GM11168 (cell line): Measurements from ENCODE around the gene ZNF536.

Experiments used
- in situ Hi-C: fragments of 300-500 bp; cut with MboI; formaldehyde crosslinking; loops from one replicate; pipeline ENCODE4 v1.12.0; 2022; ENCODE audit warnings: low sequenced_read_pairs; ENCODE audit not compliant: unreplicated experiment

ZNF536 gene

GRCh38 chr19:30516531-30516930 is 144.3 kb downstream of the ZNF536 start:
- in situ Hi-C loops = no loop called here

- in situ Hi-C loops = no loop called here
These were observed 146.9 kb downstream of the ZNF536 start for GRCh38 chr19:30518965-30519606.

- in situ Hi-C loops = no loop called here
These were observed 147.5 kb downstream of the ZNF536 start for GRCh38 chr19:30519607-30520205.

- in situ Hi-C loops = no loop called here
These were observed 148.7 kb downstream of the ZNF536 start for GRCh38 chr19:30520735-30521479.

GRCh38 chr19:30521937-30522336 is 149.8 kb downstream of the ZNF536 start:
- in situ Hi-C loops = no loop called here

DNA sequence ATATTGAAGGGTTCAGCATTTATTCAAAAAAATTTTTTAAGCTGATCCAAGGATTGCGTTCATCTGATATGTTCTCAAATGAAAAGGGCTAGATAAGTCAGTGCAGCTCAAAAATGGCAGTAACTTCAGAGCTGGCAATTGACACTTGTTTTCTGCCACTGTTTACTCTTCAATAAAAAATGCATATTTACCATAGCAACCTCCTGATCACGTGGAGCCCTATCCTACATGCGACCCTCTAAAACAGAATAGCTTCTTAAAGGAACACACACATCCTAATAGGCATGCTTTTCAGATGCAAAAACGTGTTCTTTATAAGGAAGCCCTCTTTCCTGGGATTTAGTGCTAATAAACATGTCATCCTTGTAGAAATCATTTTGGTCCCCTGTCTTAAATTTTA is 150.2 kb downstream of the ZNF536 start:
- in situ Hi-C loops = no loop called here

DNA sequence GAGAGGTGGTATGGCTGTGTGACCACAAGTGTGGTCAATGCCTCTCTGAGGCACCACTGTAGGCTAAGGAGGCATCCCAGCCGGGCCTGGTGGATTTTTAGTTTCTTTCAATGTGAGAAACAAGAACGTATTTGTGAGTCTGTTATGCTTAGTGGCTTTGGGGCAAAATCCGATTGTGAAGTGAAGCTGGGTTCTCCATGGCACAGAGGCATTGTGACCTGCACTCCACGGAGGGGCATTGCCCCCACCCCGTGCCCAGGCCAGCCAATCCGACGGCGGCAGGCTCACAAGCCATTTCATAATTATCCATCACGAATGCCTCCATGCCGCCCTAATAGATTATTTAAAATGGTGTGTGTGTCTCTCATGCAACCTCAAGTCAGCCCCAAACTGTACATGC is 151.6 kb downstream of the ZNF536 start:
- in situ Hi-C loops = no loop called here

- in situ Hi-C loops = no loop called here
These were observed 153.2 kb downstream of the ZNF536 start for GRCh38 chr19:30525383-30525782.

GRCh38 chr19:30528919-30529318 is 156.7 kb downstream of the ZNF536 start:
- in situ Hi-C loops = no loop called here

- in situ Hi-C loops = no loop called here
These were observed 157.7 kb downstream of the ZNF536 start for GRCh38 chr19:30529876-30530275.

DNA sequence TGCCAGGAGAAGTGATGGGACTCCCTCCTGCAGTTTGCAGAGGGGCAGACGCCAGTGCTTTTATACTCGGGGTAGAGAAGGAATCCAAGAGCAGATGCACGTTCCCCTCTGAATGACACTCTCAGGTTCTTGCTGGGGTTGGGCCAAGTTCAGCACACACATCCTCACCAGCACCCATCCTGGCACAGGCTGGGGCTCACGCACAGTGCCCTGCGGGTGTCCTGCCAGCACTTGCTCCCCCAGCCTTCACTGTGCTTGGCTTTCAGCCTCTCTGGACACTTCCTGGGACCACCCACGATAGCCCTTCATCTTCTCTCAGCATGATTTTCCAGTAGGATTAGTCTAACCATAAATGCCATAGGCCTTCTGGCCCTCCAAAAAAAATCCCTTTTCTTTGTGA is 158.6 kb downstream of the ZNF536 start:
- in situ Hi-C loops = no loop called here

DNA sequence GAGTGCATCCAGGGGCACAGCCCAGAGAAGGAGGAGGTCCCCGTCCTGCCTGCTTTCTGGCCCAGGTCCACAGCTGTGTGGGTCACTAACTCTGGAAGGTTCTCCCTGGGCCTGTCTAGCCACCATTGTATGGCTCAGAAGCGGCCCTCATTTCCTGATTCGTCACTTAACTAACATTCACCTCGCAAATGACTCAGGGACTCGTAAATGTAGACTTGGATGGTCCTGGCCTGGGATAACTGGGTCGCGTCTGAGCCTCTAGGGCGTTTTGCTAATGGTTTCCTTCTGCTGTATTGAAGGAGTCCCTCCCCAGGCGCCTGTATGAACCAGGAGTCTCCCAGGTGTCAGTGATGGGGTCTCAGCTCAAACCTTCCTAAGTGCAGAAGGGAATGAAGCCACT is 162.8 kb downstream of the ZNF536 start:
- in situ Hi-C loops = no loop called here

DNA sequence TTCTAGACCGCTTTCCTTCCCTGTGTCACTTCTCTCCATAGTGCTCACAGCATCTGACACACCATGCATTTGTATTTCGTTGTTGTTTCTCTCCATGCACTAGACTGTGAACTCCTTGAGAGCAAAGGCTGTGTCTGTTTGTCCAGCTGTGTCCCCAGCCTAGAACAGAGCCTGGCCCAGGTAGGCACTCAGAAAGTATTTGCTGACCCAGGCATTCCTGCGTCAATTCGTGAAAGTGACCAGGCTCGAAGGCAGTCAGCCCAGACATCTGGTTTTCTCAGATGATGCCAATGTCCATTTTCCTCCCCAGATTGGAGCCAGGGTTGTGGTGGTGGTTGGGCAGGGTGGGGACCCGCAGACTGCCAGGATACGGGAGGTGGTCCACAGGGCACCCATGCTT is 164.8 kb downstream of the ZNF536 start:
- in situ Hi-C loops = no loop called here

DNA sequence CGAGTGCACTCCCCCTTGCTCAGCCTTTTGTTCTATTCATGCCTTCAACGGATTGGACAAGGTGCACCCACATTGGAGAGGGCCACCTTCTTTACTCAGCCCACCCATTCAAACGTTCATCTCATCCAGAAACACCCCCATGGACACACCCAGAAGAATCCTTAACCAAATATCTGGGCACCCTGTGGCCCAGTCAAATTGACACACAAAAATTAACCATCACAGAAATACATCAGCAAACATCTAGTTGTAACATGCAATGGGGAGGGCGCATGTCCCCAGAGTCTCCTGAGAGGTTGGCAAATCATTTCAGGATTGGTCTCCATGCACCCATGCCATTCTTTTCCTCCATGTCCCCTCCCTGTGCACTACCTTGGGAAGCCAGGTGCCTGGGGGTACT is 167.1 kb downstream of the ZNF536 start:
- in situ Hi-C loops = no loop called here

DNA sequence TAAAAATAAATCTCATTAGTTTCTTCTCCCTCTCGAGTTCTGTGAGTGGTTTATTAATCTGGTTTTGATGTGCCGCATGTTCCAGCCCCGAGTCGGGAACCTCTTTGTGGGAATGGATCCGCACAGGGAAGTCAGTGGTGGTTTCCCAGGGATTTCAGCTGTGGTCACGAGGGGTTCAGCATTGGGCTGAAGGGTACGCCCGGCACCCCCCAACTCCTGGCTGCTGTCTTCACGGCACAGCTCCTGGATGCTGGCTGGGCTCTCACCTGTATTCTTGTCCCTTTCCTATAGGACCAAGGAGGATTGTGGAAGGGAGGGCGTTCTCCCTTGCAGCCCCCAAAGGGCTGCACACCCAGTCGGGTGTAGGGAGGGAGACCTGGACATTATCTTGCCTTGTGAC is 167.8 kb downstream of the ZNF536 start:
- in situ Hi-C loops = no loop called here

GRCh38 chr19:30540761-30541160 is 168.6 kb downstream of the ZNF536 start:
- in situ Hi-C loops = no loop called here

DNA sequence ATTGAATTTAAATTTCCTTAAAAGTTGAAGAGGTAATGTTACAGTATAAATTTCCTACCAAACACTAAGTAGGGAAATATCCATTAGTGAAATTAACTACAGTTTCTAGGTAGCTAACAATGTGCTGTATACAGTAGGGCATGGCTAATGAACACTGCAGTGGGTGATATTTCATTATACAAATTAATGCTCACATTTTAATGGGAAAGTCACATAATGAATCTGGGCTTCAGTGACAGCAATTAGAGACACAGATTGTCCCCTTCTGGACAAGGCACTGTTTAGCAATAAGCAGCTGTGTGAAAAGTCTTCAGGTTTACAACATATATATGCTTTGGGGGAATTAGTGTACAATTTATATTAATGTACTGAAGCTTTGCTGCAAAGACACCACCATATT is 169.4 kb downstream of the ZNF536 start:
- in situ Hi-C loops = no loop called here

DNA sequence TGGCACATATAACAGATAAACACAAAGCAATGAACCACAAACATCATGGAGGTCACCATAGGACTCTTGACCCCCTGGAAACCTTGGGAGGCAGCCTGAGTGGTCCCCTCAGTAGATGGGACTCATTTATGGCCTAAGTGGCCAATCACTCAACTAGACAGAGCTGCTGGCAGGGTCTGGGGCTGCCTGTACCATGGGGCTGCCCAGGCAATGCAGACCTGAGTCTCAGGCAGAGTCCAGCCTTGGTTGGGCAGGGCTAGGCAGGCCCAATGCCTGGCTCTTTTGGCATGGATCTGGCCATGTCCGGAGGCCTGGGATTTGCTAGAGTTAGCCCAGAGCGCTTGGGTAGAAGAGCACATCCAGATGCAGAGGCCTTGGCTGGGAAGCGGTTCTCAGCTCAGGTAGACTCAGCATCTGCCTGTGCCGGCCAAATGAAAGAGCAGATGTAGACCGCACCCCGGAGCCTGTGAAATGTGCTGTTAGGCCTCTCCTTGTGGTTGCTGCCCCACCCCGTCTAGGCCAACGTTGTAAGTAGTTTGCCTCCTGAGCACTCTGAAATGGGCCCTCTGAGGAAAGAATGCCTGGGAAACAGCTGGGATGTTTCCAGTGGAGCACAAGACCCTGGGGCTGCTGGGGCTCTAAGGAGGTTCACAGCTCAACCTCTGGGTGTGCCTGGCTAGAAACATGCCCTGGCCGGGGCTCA is 171.2 kb downstream of the ZNF536 start:
- in situ Hi-C loops = no loop called here

DNA sequence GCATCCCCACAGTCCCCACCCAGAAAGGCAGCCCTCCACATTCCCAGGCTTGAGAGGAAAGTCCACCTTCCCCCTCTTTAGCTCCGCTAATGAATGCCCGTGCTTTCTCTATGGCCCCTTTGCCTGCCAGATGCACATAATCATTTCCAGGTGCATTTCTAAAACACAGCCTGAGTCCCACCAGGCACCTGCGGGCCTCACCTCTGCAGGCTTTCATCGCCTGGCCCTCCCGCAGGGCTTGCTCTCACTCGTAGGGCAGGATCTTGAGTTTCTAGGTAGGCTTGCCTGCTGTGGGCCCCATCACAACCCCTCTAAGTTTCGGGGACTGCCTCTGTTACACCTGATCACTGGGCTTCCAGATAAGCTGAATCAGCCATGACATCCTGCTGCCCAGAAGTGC is 173.6 kb downstream of the ZNF536 start:
- in situ Hi-C loops = no loop called here

DNA sequence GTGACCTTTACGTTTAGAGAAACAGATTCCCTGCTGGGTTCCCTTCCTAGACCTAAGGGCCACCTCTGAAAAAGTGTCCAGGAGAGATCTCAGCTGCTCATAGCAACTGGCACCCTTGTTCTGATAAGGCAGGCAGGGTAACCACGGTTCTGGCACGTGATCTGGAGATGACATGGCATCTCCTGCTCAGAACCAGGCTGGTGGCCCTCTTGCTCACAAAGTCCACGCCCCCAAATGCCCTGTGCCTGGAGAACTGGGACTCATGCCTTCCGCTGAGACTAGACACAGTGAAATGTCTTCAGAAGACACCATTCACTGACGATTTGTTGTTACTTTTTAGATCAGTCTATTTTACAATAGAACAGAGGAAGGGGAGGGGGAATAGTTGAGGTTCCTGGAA is 174.1 kb downstream of the ZNF536 start:
- in situ Hi-C loops = no loop called here

DNA sequence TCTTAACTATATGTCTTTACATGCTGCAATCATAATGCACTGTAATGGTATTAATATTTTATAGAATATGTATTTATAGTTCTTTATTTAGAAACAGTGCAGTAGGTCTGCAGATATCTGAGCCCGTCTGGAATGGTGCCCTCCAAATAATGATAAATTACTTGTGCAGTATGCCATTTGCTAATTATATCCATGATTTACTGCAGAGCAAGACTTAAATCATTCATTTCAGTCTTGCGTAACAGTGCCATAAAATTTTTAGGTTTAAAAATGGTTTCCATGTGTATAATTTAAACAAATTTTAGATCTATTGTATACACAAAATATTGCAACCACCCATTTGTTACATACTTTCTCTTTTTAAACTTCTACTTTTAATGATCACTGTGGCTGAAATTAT is 175.1 kb downstream of the ZNF536 start:
- in situ Hi-C loops = no loop called here
